ENCODE data around the gene VPS8.

The VPS8 gene

GRCh38 chr3:184887574-184887973, 75.6 kb downstream of the VPS8 start:
- CTCF ChIA-PET, result no interaction called here
- H3K9me3 ChIP-seq (ENCODE audit: control insufficient read depth, insufficient read depth, low read depth, low read length), result no peaks in the 10 kb centered on the region
- no peaks in the 10 kb centered on the region for H3K4me1 ChIP-seq (ENCODE audit: control insufficient read depth, insufficient read depth, low read length)
- H3K4me3 ChIP-seq (ENCODE audit: low read depth, low read length), result no peak overlapping the region
- POLR2A ChIA-PET, result no interaction called here
- peaks cover 0 to 5% of the 10 kb centered on the region in 2 experiments; a peak in 1 of 3 replicates for H3K36me3 ChIP-seq (ENCODE audit: control insufficient read depth in 2 of 2, insufficient read depth in 1 of 2, low read length in 2 of 2)
- TF ChIP-seq ZNF488 (tag by site-specific recombination; IDR thresholded peaks at IDR 0.05), result no peak
- TF ChIP-seq ZNF629 (tag by site-specific recombination; IDR thresholded peaks at IDR 0.05), result peak; percentile 25; the same call in 1 of the 2 replicates
- H3K27ac ChIP-seq (ENCODE audit: extremely low read depth, low read depth, low read length), result no peak overlapping the region

GRCh38 chr3:184889312-184889904, 77.4 kb downstream of the VPS8 start:
- no peak for TF ChIP-seq KLF9 (tag by site-specific recombination; IDR thresholded peaks at IDR 0.05; ENCODE audit: low read depth)
- TF ChIP-seq BCL6B (tag by site-specific recombination; IDR thresholded peaks at IDR 0.05), result no peak
- no peak for TF ChIP-seq KLF10 (tag by site-specific recombination; IDR thresholded peaks at IDR 0.05)
- TF ChIP-seq ZBTB48 (tag by site-specific recombination; IDR thresholded peaks at IDR 0.05), result no peak
- no peak for TF ChIP-seq ZNF433 (tag by site-specific recombination; IDR thresholded peaks at IDR 0.05; ENCODE audit: low read depth)
- TF ChIP-seq SALL2 (tag by site-specific recombination; IDR thresholded peaks at IDR 0.05; ENCODE audit: borderline replicate concordance), result no peak
- TF ChIP-seq ZBTB11 (tag by site-specific recombination; conservative IDR thresholded peaks at IDR 0.05; ENCODE audit: low read depth), result no peak
- no peak for TF ChIP-seq ZNF518A (tag by site-specific recombination; conservative IDR thresholded peaks at IDR 0.05; ENCODE audit: low read depth)
- POLR2A ChIA-PET, result no interaction called here
- no peak overlapping the region for H3K4me3 ChIP-seq (ENCODE audit: low read depth, low read length)
- no peaks in the 10 kb centered on the region for H3K4me1 ChIP-seq (ENCODE audit: control insufficient read depth, insufficient read depth, low read length)
- H3K36me3 ChIP-seq (ENCODE audit: control insufficient read depth in 2 of 2, insufficient read depth in 1 of 2, low read length in 2 of 2), result peaks cover 0 to under 1% of the 10 kb centered on the region in 2 experiments; a peak in 1 of 3 replicates
- H3K27ac ChIP-seq (ENCODE audit: extremely low read depth, low read depth, low read length), result no peak overlapping the region
- CTCF ChIA-PET, result no interaction called here
- H3K9me3 ChIP-seq (ENCODE audit: control insufficient read depth, insufficient read depth, low read depth, low read length), result no peaks in the 10 kb centered on the region

Data from HEK293 (cell line).